ENCODE results near the gene PGLYRP1. TPM values are rescaled to one million over a fixed set of nuclear protein-coding genes. Genes with fewer than 3 reads are reported as not detected.

The PGLYRP1 gene
- polyA plus RNA-seq, 3 donors = 0.36 to 0.39 (median 0.37) TPM

DNA sequence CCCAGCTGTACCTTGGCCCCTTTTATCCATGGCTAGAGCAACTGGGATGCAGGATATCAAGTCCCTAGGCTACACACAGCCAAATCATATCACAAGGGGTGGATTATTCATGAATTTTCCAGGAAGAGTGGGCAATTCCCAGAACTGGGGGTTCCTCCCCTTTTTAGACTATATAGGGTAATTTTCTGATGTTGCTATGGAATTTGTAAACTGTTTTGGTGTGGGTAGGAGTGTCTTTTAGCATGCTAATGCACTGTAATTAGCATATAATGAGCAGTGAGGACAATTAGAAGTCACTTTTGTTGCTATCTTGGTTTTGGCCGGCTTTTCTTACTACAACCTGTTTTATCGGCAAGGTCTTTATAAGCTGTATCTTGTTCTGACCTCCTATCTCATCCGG is 35.9 kb upstream of the PGLYRP1 start:
- peaks cover 7 to 53% (median 11%) of the 10 kb centered on the region in 3 donors for H3K27me3 Mint-ChIP-seq (ENCODE audit: low read depth in 3 of 3)
- H3K27me3 ChIP-seq (ENCODE audit: control insufficient read depth in 2 of 2, insufficient read depth in 2 of 2, low read length in 2 of 2) = peaks cover 16 to 41% of the 10 kb centered on the region in 2 donors

GRCh38 chr19:46056536-46056935 is 33.7 kb upstream of the PGLYRP1 start:
- peak overlapping the region in 1 of 2 donors; percentile 22 for H3K4me3 Mint-ChIP-seq
- no peaks in the 10 kb centered on the region for H3K4me1 Mint-ChIP-seq
- H4K20me1 ChIP-seq (ENCODE audit: insufficient read depth, low read length) = no peaks in the 10 kb centered on the region
- peaks cover 14 to 49% (median 14%) of the 10 kb centered on the region in 3 donors for H3K27me3 Mint-ChIP-seq (ENCODE audit: low read depth in 3 of 3)
- TF ChIP-seq, protein P1, sequence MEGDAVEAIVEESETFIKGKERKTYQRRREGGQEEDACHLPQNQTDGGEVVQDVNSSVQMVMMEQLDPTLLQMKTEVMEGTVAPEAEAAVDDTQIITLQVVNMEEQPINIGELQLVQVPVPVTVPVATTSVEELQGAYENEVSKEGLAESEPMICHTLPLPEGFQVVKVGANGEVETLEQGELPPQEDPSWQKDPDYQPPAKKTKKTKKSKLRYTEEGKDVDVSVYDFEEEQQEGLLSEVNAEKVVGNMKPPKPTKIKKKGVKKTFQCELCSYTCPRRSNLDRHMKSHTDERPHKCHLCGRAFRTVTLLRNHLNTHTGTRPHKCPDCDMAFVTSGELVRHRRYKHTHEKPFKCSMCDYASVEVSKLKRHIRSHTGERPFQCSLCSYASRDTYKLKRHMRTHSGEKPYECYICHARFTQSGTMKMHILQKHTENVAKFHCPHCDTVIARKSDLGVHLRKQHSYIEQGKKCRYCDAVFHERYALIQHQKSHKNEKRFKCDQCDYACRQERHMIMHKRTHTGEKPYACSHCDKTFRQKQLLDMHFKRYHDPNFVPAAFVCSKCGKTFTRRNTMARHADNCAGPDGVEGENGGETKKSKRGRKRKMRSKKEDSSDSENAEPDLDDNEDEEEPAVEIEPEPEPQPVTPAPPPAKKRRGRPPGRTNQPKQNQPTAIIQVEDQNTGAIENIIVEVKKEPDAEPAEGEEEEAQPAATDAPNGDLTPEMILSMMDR (IDR thresholded peaks at IDR 0.05) = no peak
- 81% methylated on average over 4 of the region's 4 CpGs for WGBS (ENCODE audit: insufficient coverage)
- intact Hi-C loops (cut with micrococcal nuclease) = no loop called here
- H3K27ac Mint-ChIP-seq = no peak overlapping the region
- no peak overlapping the region for H3K27ac ChIP-seq (ENCODE audit: low read depth in 1 of 2, low read length in 2 of 2)
- DNase-seq = no peak
- H3K79me2 ChIP-seq (ENCODE audit: insufficient read depth, low read length) = no peaks in the 10 kb centered on the region
- peaks cover 0 to 23% (median 13%) of the 10 kb centered on the region in 7 donors for H3K9me3 Mint-ChIP-seq
- peaks cover 6 to 19% of the 10 kb centered on the region in 2 donors for H3K9me3 ChIP-seq (replicated peaks in 1 of 2; ENCODE audit: control insufficient read depth in 1 of 2, insufficient read depth in 1 of 2, low read length in 2 of 2)
- H3K4me3 ChIP-seq (replicated peaks in 1 of 3; ENCODE audit: low read depth in 2 of 3, low read length in 3 of 3) = no peak overlapping the region
- no peaks in the 10 kb centered on the region for H3K36me3 Mint-ChIP-seq
- H3K36me3 ChIP-seq (replicated peaks in 1 of 2; ENCODE audit: control insufficient read depth in 1 of 2, insufficient read depth in 2 of 2, low read length in 2 of 2) = no peaks in the 10 kb centered on the region
- no peak overlapping the region for H3K4me2 ChIP-seq (replicated peaks; ENCODE audit: extremely low read depth, low read length, poor library complexity, severe bottlenecking)
- H3K9ac ChIP-seq (ENCODE audit: insufficient read depth, low read length, poor library complexity, severe bottlenecking) = no peak overlapping the region
- H3K4me1 ChIP-seq (ENCODE audit: control insufficient read depth in 1 of 2, insufficient read depth in 2 of 2, low read length in 2 of 2) = no peaks in the 10 kb centered on the region
- no peak overlapping the region for H2AFZ ChIP-seq (ENCODE audit: insufficient read depth, low read depth, low read length, poor library complexity, severe bottlenecking)
- H3K27me3 ChIP-seq (ENCODE audit: control insufficient read depth in 2 of 2, insufficient read depth in 2 of 2, low read length in 2 of 2) = peaks cover 13 to 33% of the 10 kb centered on the region in 2 donors

More for the DNA sequence above, 35.9 kb upstream of the PGLYRP1 start:
- H4K20me1 ChIP-seq (ENCODE audit: insufficient read depth, low read length) = no peaks in the 10 kb centered on the region
- TF ChIP-seq, protein P1 (IDR thresholded peaks at IDR 0.05) = no peak
- no peak overlapping the region for H3K27ac Mint-ChIP-seq
- H3K4me1 ChIP-seq (ENCODE audit: control insufficient read depth in 1 of 2, insufficient read depth in 2 of 2, low read length in 2 of 2) = no peaks in the 10 kb centered on the region
- H2AFZ ChIP-seq (ENCODE audit: insufficient read depth, low read depth, low read length, poor library complexity, severe bottlenecking) = no peak overlapping the region
- no CpG with 5 or more reads among the region's 3 CpGs for WGBS (ENCODE audit: insufficient coverage)
- H3K4me1 Mint-ChIP-seq = no peaks in the 10 kb centered on the region
- no peaks in the 10 kb centered on the region for H3K36me3 ChIP-seq (replicated peaks in 1 of 2; ENCODE audit: control insufficient read depth in 1 of 2, insufficient read depth in 2 of 2, low read length in 2 of 2)
- no peaks in the 10 kb centered on the region for H3K79me2 ChIP-seq (ENCODE audit: insufficient read depth, low read length)
- no peak overlapping the region for H3K4me2 ChIP-seq (replicated peaks; ENCODE audit: extremely low read depth, low read length, poor library complexity, severe bottlenecking)
- H3K9me3 Mint-ChIP-seq = peaks cover 0 to 23% (median 13%) of the 10 kb centered on the region in 7 donors
- no peak for DNase-seq
- H3K4me3 Mint-ChIP-seq = no peak overlapping the region
- H3K9ac ChIP-seq (ENCODE audit: insufficient read depth, low read length, poor library complexity, severe bottlenecking) = no peak overlapping the region
- H3K27ac ChIP-seq (ENCODE audit: low read depth in 1 of 2, low read length in 2 of 2) = no peak overlapping the region
- H3K36me3 Mint-ChIP-seq = no peaks in the 10 kb centered on the region
- H3K4me3 ChIP-seq (replicated peaks in 1 of 3; ENCODE audit: low read depth in 2 of 3, low read length in 3 of 3) = no peak overlapping the region
- intact Hi-C loops (cut with micrococcal nuclease) = no loop called here
- peaks cover 6 to 23% of the 10 kb centered on the region in 2 donors for H3K9me3 ChIP-seq (replicated peaks in 1 of 2; ENCODE audit: control insufficient read depth in 1 of 2, insufficient read depth in 1 of 2, low read length in 2 of 2)

Measured in CD14-positive monocyte (primary cell).